Measurements from ENCODE around the gene CCNC. TPM values are rescaled to one million over a fixed set of nuclear protein-coding genes. Genes with fewer than 3 reads are reported as not detected.
"Not testable (repeated sequence)": the region's sequence is repeated elsewhere in the genome, so short reads cannot be mapped to it uniquely, and the experiment has no call there.

Gene CCNC
- total RNA-seq, 1 donor from 2014 or later, result 51.3 TPM

DNA sequence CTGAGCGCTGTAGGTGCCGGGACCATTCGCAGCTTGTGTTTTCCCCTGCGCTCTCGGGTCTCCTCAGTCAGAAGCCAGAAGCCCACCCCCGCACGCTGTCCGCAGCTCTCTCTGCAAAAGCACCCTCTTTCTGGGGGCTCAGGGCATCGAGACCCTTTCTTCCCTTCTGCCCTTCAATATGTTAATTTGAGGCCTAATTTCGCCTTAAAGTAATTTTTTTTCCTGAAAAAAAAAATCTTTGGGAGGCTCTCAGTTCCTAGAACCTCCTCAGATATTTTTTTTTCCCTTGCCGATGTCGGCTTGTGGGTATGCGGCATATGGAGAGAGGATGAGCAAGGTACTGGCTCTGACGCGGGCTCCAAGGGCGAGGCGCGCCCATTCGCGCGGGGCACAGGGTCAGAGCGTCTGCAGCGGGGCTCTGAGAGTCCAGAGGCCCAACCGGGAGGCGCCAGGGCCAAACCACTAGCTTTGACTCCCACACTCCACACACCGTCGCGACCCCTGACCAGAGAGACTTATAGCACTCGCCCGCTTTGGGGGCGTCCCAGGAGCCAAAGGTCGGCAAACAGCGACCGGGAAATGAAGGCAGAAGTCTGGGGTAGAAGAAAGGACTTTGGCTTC lies 39.1 kb upstream of the CCNC start:
- no peak overlapping the region for H3K27ac Mint-ChIP-seq
- DNase-seq (ENCODE audit: low spot score), result no peak
- H3K4me1 Mint-ChIP-seq (ENCODE audit: low read depth), result peaks cover 58% of the 10 kb centered on the region
- no peak overlapping the region for H3K4me3 Mint-ChIP-seq
- H3K27me3 Mint-ChIP-seq (ENCODE audit: insufficient read depth), result peaks cover 77% of the 10 kb centered on the region
- intact Hi-C loops (cut with micrococcal nuclease), result no loop called here
- H3K36me3 Mint-ChIP-seq (ENCODE audit: low read depth), result peaks cover 8% of the 10 kb centered on the region
- H3K9me3 Mint-ChIP-seq, result peaks cover 16% of the 10 kb centered on the region

DNA sequence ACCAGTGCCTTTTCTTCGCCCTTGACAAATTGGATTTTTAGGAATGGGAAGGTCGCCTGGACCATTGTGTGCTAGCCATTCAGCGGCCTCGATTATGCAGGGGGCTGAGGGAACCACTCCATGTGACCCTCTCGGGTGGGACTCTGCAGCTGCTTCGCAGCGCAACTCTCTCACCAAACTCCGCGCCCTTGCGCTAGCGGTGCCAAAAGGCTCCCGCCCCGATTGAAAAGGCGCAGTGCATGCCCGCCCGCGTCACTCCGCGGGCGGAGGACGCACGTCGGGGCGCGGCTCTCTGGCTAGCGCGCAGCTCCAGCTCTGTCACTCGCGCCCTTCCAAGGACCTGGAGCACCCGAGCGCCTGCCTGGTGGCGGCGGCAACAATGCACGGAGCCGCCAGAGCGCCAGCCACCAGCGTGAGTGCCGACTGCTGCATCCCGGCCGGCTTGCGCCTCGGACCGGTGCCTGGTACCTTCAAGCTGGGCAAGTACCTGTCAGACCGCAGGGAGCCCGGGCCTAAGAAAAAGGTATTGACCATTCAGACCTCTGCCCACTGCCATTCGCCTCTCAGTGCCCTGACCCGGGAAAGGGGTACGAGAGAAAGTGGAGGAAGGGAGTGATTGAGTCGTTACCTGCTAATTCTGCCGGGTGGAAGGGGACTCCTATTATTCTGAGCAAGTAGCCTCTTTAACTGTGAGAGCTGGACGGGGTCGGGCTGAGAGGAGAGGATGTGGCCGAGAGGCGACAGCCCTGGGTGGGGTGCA lies 38.4 kb upstream of the CCNC start, which contains the start of gene PRDM13:
TSS of gene PRDM13 (plus strand) at position 178 of the 760 bp plus-strand sequence. CDS start at position 380, 202 bp downstream.
- no peak for DNase-seq (ENCODE audit: low spot score)
- Mint-ChIP-seq H3K27ac (peak within 1 kb of the TSS; percentile 49), H3K4me3 (no peak within 1 kb of the TSS), H3K27me3 (ENCODE audit: insufficient read depth) (peaks cover 79% of the 10 kb centered on the region), H3K36me3 (ENCODE audit: low read depth) (peaks cover 8% of the 10 kb centered on the region), H3K4me1 (ENCODE audit: low read depth) (peaks cover 59% of the 10 kb centered on the region), H3K9me3 (peaks cover 16% of the 10 kb centered on the region)
- intact Hi-C loops (cut with micrococcal nuclease), result no loop called here

DNA sequence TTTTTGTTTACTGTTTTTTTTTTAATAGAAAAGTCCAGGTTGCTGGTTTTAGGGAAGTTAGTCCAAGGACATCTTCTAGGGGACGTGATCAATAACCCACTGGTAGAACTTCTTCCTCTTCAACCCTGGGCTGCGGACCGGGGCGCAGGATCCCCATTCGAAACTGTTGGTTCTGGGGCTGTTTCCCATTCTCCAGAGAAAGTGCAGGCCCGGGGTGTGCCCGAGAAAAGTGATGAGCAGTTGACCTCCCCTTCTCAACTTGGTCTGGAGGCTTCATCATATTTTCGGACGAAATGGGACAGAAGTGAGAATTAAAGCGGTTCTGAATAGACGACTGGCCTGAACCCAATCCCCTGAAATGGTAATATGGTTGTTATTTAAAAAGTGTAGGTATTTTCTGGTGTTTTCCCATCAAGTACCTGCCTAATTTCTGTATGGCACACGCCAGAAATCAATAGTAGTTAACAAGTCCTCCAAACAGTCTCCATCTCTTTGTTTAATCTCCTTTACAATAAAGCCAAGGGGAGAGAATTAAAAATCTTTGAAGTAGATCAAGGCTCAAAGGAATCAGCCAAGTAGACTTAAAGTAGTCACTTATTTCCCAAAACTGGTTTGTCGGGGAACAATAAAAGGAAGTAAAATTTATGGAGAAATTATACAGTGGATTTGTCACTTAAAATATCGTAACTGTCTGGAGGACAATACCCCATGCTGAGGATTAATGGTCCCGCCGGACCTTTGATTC lies 37.6 kb upstream of the CCNC start:
- intact Hi-C loops (cut with micrococcal nuclease), result loop anchor here (1.0 kb wide), 1 partner anchor 8 kb away; no protein-coding TSS in a partner anchor
- H3K27me3 Mint-ChIP-seq (ENCODE audit: insufficient read depth), result peaks cover 81% of the 10 kb centered on the region
- no peak for DNase-seq (ENCODE audit: low spot score)
- peaks cover 8% of the 10 kb centered on the region for H3K36me3 Mint-ChIP-seq (ENCODE audit: low read depth)
- no peak overlapping the region for H3K4me3 Mint-ChIP-seq
- peaks cover 16% of the 10 kb centered on the region for H3K9me3 Mint-ChIP-seq
- peaks cover 52% of the 10 kb centered on the region for H3K4me1 Mint-ChIP-seq (ENCODE audit: low read depth)
- H3K27ac Mint-ChIP-seq, result peak overlapping the region; percentile 49

DNA sequence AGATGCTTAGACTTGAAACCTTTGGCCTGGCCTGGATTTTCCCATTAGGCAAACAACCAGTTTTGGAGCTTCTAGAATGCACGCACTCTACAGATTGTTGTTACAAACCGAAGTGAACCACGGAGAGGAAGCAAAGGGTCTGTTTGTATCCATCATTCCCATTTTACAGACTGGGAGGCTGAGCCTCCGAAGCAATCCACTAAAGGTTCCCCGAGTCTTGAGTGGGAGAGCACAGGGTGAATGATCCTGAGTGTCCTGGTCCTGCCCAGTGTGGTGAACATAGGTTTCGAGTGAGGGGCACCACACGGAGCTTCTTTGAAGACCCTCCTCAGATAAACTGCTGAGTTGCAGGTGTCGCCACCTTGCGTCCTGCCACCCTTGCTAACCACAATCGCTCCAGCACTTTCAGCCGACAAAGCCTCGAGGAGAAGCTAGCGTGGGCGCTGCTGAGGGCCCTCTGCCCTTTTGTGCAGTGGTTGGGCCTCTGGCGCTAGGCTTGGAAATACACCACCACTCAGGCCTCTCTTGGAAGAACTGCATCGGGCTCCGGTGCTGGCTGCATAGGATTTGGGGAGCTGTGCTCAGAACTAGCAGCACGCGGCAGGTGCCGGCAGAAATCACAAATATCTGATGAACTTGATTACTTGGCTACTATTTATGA lies 36.7 kb upstream of the CCNC start:
- Mint-ChIP-seq H3K36me3 (ENCODE audit: low read depth) (peaks cover 8% of the 10 kb centered on the region), H3K9me3 (peaks cover 12% of the 10 kb centered on the region), H3K27me3 (ENCODE audit: insufficient read depth) (peaks cover 85% of the 10 kb centered on the region), H3K27ac (peak overlapping the region; percentile 61), H3K4me3 (no peak overlapping the region), H3K4me1 (ENCODE audit: low read depth) (peaks cover 43% of the 10 kb centered on the region)
- intact Hi-C loops (cut with micrococcal nuclease), result loop anchor here (1.0 kb wide), 1 partner anchor 9 kb away; no protein-coding TSS in a partner anchor
- DNase-seq (ENCODE audit: low spot score), result no peak

DNA sequence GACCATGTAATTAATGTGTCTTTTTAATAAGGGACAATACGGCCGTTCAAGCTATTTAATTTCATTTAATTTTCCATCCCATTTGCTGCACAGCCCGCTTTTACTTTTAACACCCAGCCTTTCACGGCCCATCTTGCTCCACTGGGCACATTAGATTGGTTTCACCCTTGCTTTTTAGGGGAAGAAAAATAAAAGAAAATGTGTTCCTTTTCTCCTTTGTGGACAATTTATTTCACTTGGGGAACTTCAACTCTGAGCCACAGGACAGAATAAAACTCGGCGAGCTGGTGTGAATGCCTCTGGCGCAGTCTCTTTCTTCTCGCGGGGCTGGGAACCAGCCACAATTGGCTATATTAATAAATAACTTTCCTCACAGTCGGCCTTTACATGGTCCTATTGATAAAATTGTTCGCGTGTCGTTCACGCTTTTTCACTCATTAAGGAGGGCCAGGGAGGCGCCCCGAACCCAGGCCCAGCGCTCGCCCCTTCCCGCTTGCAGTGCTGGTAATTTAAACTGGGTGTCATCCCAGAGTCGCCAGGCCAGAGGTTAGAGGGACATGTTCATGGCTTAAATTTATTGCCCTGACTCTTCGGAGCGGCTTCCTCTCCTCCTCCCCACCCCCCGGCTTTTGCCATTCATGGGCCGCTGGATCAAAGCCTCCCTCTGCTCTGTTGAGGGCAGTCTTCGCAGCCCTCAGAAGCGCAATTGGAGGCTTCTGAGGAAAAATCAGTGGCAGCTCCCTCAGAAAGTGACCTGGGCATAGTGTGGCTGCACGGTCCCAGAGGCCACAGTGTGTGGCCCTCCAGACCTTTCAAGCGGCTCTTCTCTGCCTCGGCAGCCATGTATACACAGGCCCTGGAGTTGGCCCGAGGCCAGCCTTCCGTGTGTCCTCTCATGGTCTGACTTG lies 36.0 kb upstream of the CCNC start:
- Mint-ChIP-seq H3K4me3 (no peak overlapping the region), H3K36me3 (ENCODE audit: low read depth) (peaks cover 6% of the 10 kb centered on the region), H3K27me3 (ENCODE audit: insufficient read depth) (peaks cover 84% of the 10 kb centered on the region), H3K4me1 (ENCODE audit: low read depth) (peaks cover 38% of the 10 kb centered on the region), H3K27ac (peak overlapping the region; percentile 61), H3K9me3 (peaks cover 7% of the 10 kb centered on the region)
- no peak for DNase-seq (ENCODE audit: low spot score)
- intact Hi-C loops (cut with micrococcal nuclease), result loop anchor here (1.0 kb wide), 1 partner anchor 10 kb away; no protein-coding TSS in a partner anchor

DNA sequence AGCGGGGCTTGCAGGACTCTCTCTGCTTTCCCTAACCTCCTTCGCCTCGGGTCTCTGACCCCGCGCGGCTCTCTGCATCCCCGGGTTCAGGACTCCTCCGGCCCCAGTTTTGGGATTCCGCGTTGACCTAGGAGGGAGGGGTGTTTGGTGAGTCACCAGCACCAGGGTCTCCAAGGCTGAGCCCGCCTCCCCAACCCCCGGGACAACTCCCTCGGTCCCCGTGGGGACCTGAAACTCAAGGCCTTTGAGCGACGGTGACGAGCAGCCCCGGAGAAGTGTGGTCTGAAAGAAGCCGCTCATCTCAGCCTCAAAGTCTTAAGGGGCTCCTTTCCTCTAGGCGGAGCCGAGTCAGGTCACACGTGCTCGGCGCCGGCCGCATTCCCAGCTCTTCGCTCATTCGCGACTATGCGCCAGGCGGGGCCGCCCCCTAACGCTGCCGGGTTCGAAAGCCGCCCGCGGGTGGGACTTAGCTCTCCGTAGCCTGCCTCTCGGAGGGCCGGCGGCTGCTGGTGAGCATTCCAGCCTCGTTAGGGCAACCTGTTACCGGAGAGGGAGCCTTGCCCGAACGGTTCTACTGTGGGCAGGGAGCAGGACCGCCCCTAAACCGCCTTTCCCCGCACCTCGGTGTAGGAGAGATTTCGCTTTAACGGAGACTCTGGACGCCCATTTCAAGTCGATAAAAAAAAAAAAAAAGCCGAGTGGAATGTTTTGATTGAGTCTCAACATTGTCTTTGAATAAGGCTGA lies 35.1 kb upstream of the CCNC start:
- H3K9me3 Mint-ChIP-seq, result peaks cover 7% of the 10 kb centered on the region
- DNase-seq (ENCODE audit: low spot score), result no peak
- peaks cover 85% of the 10 kb centered on the region for H3K27me3 Mint-ChIP-seq (ENCODE audit: insufficient read depth)
- intact Hi-C loops (cut with micrococcal nuclease), result loop anchor here (2.0 kb wide), 1 partner anchor 15 kb away; no protein-coding TSS in a partner anchor
- no peaks in the 10 kb centered on the region for H3K36me3 Mint-ChIP-seq (ENCODE audit: low read depth)
- no peak overlapping the region for H3K27ac Mint-ChIP-seq
- peaks cover 31% of the 10 kb centered on the region for H3K4me1 Mint-ChIP-seq (ENCODE audit: low read depth)
- peak overlapping the region; percentile 15 for H3K4me3 Mint-ChIP-seq

DNA sequence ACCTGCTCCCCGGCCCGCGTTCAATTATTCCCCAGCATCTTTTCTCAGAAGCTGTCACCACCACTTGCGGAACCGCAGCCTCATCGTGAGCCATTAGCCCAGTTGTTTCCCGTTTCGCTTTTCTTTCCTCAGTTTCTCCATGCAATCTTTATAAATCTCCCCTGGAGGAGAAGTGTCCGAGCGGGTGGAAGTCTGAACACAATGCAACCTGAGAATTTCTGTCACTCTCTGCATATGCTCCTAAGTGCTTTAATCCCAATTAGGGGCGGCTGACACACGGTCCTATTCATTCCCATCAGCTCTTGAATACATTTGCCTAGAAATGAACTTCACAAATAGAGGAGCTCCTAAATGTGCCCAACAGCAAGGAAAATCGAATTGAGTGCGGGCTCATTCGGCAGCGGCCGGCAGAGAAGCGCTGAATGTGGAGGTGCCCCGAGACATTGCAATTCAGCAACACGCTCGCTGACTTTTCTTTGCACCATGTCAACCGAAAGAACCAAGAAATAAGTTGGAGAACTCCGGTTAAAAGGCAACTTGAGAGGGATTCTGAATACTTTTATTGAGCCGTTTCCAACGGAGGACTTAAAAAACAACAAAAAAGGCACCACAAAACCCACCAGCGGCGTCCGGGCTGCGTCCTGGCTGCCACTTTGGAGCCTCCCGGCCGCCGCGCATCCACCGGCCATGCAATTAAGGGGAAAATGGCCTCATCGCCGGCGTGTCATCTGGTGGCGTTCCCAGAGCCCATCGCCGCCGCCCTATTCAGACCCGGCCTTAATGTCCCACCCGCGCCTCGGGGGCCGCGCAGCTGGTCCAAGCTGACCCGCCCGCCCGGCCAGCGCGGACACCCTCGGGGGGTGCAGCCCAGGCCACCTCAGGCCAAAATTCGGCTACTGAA lies 34.3 kb upstream of the CCNC start:
- Mint-ChIP-seq H3K4me3 (peak overlapping the region; percentile 42), H3K36me3 (ENCODE audit: low read depth) (no peaks in the 10 kb centered on the region), H3K9me3 (no peaks in the 10 kb centered on the region), H3K27me3 (ENCODE audit: insufficient read depth) (peaks cover 83% of the 10 kb centered on the region), H3K4me1 (ENCODE audit: low read depth) (peaks cover 31% of the 10 kb centered on the region), H3K27ac (no peak overlapping the region)
- DNase-seq (ENCODE audit: low spot score), result no peak
- intact Hi-C loops (cut with micrococcal nuclease), result loop anchor here (1.0 to 2.0 kb wide), 2 partner anchors 12 to 16 kb away; no protein-coding TSS in a partner anchor

DNA sequence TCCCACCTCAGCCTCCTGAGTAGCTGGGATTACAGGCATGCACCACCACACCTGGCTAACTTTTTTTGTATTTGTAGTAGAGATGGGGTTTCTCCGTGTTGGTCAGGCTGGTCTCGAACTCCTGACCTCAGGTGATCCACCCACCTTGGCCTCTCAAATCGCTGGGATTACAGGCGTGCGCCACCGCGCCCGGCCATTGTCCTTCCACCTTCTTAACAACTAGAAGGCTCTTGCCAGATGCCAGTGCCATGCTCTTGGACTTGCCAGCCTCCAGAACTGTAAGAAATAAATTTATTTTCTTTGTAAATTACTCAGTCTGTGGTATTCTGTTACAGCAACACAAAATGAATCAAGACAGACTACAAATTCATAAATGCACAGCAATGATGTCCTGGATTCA lies 26.2 kb upstream of the CCNC start:
- peaks cover 85% of the 10 kb centered on the region for H3K27me3 Mint-ChIP-seq (ENCODE audit: insufficient read depth)
- H3K27ac Mint-ChIP-seq; H3K36me3 Mint-ChIP-seq (ENCODE audit: low read depth); intact Hi-C loops (cut with micrococcal nuclease); H3K9me3 Mint-ChIP-seq; DNase-seq (ENCODE audit: low spot score); H3K4me3 Mint-ChIP-seq: not testable (repeated sequence)
- peaks cover 20% of the 10 kb centered on the region for H3K4me1 Mint-ChIP-seq (ENCODE audit: low read depth)

DNA sequence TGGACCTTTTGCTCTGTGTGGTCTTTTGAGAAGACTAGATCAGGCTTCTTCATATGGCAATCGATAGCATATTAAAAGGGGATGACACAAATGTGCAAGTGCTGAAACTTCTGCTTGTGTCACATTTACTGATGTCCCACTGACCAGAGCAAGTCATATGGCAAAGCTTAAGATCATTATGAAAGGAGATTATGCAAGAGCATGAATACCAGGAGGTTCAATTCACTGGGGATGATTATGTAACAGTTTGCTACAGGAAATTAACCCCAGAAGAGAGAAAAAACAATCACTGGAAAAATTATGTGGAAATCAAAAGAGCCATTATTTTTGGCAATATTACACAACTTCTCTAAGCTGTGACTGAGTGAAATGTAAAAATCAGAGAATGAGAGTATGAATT lies 24.4 kb upstream of the CCNC start:
- intact Hi-C loops (cut with micrococcal nuclease), result no loop called here
- H3K9me3 Mint-ChIP-seq, result no peaks in the 10 kb centered on the region
- H3K4me3 Mint-ChIP-seq, result no peak overlapping the region
- no peak for DNase-seq (ENCODE audit: low spot score)
- H3K36me3 Mint-ChIP-seq (ENCODE audit: low read depth), result no peaks in the 10 kb centered on the region
- peaks cover 82% of the 10 kb centered on the region for H3K27me3 Mint-ChIP-seq (ENCODE audit: insufficient read depth)
- H3K4me1 Mint-ChIP-seq (ENCODE audit: low read depth), result peaks cover 34% of the 10 kb centered on the region
- H3K27ac Mint-ChIP-seq, result no peak overlapping the region

DNA sequence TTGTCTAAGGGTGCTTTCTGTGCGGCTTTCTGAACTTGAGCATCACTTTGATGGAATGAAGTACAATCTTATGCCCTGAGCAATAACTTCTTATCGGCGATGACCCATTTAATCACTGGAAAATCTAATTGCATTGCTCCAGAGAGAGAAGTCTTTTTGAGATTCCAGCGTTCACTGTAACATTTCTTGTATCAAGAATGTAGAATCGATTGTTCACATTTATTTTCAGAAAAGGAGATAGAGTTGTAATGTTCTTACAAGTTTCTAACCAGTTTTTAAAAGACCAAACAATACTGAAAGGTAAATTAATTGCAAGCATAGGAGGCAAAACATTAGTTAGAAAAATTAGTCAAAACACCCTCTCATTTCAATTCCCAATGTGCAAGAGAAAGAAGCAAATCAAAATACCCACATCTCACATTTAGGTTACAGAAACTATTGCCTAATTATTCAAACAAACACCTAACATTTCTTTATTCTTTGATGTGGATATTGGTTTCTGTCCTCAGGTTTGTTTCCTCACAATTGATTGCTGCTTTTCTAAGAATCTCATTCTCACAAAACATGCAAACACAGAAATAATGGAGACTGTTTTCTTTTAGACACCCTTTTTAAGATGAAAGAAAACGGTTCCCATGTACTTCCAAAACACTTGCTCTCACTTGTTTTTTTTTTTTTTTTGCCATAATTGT lies 23.4 kb upstream of the CCNC start:
- H3K4me1 Mint-ChIP-seq (ENCODE audit: low read depth), result peaks cover 34% of the 10 kb centered on the region
- no peak overlapping the region for H3K27ac Mint-ChIP-seq
- DNase-seq (ENCODE audit: low spot score), result no peak
- intact Hi-C loops (cut with micrococcal nuclease), result no loop called here
- H3K27me3 Mint-ChIP-seq (ENCODE audit: insufficient read depth), result peaks cover 81% of the 10 kb centered on the region
- no peaks in the 10 kb centered on the region for H3K36me3 Mint-ChIP-seq (ENCODE audit: low read depth)
- H3K4me3 Mint-ChIP-seq, result no peak overlapping the region
- H3K9me3 Mint-ChIP-seq, result no peaks in the 10 kb centered on the region
